Measurements from ENCODE around the gene ASB2. TPM values are rescaled to one million over a fixed set of nuclear protein-coding genes. Genes with fewer than 3 reads are reported as not detected.

ASB2 gene
- total RNA-seq, 1 donor from 2014 or later = 24.1 TPM

- no peaks in the 10 kb centered on the region for H3K27me3 ChIP-seq
- H3K4me1 ChIP-seq = peaks cover 31% of the 10 kb centered on the region
- no peaks in the 10 kb centered on the region for H3K9me3 ChIP-seq
- H3K4me3 ChIP-seq = peak overlapping the region; percentile 3 to 30
- no peaks in the 10 kb centered on the region for H3K36me3 ChIP-seq
- intact Hi-C loops (cut with DNase I) = no loop called here
- DNase-seq (ENCODE audit: extremely low spot score in 2 of 2) = no peak
- H3K27ac ChIP-seq = peak overlapping the region; percentile 5
- TF ChIP-seq POLR2A (IDR thresholded peaks at IDR 0.05) (no peak), POLR2AphosphoS5 (IDR thresholded peaks at IDR 0.05; ENCODE audit: insufficient read depth in 1 of 2, low read depth in 1 of 2) (no peak)
- TF ChIP-seq, protein P1, sequence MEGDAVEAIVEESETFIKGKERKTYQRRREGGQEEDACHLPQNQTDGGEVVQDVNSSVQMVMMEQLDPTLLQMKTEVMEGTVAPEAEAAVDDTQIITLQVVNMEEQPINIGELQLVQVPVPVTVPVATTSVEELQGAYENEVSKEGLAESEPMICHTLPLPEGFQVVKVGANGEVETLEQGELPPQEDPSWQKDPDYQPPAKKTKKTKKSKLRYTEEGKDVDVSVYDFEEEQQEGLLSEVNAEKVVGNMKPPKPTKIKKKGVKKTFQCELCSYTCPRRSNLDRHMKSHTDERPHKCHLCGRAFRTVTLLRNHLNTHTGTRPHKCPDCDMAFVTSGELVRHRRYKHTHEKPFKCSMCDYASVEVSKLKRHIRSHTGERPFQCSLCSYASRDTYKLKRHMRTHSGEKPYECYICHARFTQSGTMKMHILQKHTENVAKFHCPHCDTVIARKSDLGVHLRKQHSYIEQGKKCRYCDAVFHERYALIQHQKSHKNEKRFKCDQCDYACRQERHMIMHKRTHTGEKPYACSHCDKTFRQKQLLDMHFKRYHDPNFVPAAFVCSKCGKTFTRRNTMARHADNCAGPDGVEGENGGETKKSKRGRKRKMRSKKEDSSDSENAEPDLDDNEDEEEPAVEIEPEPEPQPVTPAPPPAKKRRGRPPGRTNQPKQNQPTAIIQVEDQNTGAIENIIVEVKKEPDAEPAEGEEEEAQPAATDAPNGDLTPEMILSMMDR (IDR thresholded peaks at IDR 0.05) = no peak
Measured at GRCh38 chr14:93970965-93971634, 5.3 kb downstream of the ASB2 start.

- no peak for DNase-seq (ENCODE audit: extremely low spot score in 2 of 2)
- TF ChIP-seq, protein P1 (IDR thresholded peaks at IDR 0.05) = peak in 1 of 3 experiments; percentile 24
- no peak for TF ChIP-seq POLR2AphosphoS5 (IDR thresholded peaks at IDR 0.05; ENCODE audit: insufficient read depth in 1 of 2, low read depth in 1 of 2)
- peaks cover 36% of the 10 kb centered on the region for H3K4me1 ChIP-seq
- no peaks in the 10 kb centered on the region for H3K9me3 ChIP-seq
- H3K36me3 ChIP-seq = no peaks in the 10 kb centered on the region
- intact Hi-C loops (cut with DNase I) = no loop called here
- peak overlapping the region; percentile 5 for H3K27ac ChIP-seq
- peak overlapping the region; percentile 3 to 30 for H3K4me3 ChIP-seq
- H3K27me3 ChIP-seq = no peaks in the 10 kb centered on the region
Measured at GRCh38 chr14:93970585-93970964, 5.8 kb downstream of the ASB2 start.

DNA sequence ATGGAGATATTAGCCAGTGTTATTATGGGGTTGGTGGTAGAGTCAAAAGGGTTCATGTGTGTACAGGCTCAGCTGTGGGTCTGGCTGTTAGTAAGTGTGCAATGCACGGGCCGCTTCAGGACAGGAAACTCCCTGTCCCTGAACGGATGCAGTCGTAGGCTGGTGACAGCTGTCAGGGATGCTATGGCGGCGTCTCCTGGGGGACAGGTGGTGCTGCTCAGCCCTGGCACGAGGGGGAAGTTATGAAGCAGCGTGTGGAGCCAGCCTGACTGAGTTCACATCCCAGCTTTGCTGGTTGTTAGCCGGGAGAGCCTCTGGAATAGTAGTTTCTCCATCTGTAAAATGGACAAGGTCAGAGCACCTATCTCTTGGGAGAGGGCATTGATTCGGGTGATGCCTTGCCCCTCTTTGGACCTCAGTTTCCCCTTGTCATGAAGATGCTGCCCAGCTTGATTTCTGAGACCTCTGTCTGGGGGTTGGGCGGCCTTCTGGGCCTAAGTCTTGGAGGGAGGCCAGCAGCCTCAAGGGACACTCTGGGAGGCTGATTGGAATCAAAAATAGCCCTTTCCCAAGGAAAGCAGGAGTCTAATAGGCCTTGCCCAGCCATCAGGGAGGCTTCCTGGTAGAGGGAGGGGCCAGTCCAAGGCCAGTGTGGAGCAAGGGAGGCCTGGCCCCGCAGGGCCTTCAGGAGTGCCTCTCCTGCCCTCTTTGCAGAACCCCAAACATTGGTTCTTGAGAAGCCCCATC lies 7.1 kb downstream of the ASB2 start:
- intact Hi-C loops (cut with DNase I) = no loop called here
- Histone ChIP-seq H3K4me1 (peaks cover 36% of the 10 kb centered on the region), H3K9me3 (no peaks in the 10 kb centered on the region), H3K36me3 (no peaks in the 10 kb centered on the region), H3K4me3 (no peak overlapping the region), H3K27me3 (no peaks in the 10 kb centered on the region), H3K27ac (peak overlapping the region; percentile 5)
- TF ChIP-seq POLR2A (IDR thresholded peaks at IDR 0.05) (no peak), POLR2AphosphoS5 (IDR thresholded peaks at IDR 0.05; ENCODE audit: insufficient read depth in 1 of 2, low read depth in 1 of 2) (no peak)
- TF ChIP-seq, protein P1 (IDR thresholded peaks at IDR 0.05) = no peak
- no peak for DNase-seq (ENCODE audit: extremely low spot score in 2 of 2)

- Histone ChIP-seq H3K4me3 (no peak overlapping the region), H3K9me3 (no peaks in the 10 kb centered on the region), H3K27me3 (no peaks in the 10 kb centered on the region), H3K27ac (no peak overlapping the region), H3K36me3 (no peaks in the 10 kb centered on the region), H3K4me1 (peaks cover 36% of the 10 kb centered on the region)
- TF ChIP-seq, protein P1 (IDR thresholded peaks at IDR 0.05) = no peak
- TF ChIP-seq POLR2A (IDR thresholded peaks at IDR 0.05) (no peak), POLR2AphosphoS5 (IDR thresholded peaks at IDR 0.05; ENCODE audit: insufficient read depth in 1 of 2, low read depth in 1 of 2) (no peak)
- no peak for DNase-seq (ENCODE audit: extremely low spot score in 2 of 2)
- intact Hi-C loops (cut with DNase I) = no loop called here
Measured at GRCh38 chr14:93967637-93968250, 8.6 kb downstream of the ASB2 start.
